Lower leg skin (tissue), 4 donors: ENCODE measurements around the gene SH3TC2. TPM values are rescaled to one million over a fixed set of nuclear protein-coding genes. Genes with fewer than 3 reads are reported as not detected.

ENCODE experiments used
- DNase-seq, 2 donors: peaks; one replicate each; pipeline ENCODE4 v3.0.0-alpha.2; 2019; ENCODE audit warnings: low spot score in 2 of 2
- H3K4me3 ChIP-seq: fragments of 200-600 bp; sonication (generic); 2 replicates; pipeline ENCODE4 v1.5.1; 2017; ENCODE audit warnings: mild to moderate bottlenecking, low read depth; ENCODE audit not compliant: poor library complexity, severe bottlenecking
- CTCF ChIP-seq, 3 donors: fragments of 450-650 bp; IDR thresholded peaks; one replicate each; pipeline ENCODE4 v1.5.1; 2016; ENCODE audit warnings: antibody characterized with exemption in 3 of 3, mild to moderate bottlenecking in 3 of 3, moderate library complexity in 2 of 3
- POLR2A ChIP-seq, 2 donors: fragments of 450-650 bp; IDR thresholded peaks; one replicate each; pipeline ENCODE4 v1.6.1; 2016 to 2017; ENCODE audit warnings: antibody characterized with exemption in 2 of 2, mild to moderate bottlenecking in 1 of 2, moderate library complexity in 1 of 2
- WGBS, 2 donors: methylation state at CpG; one replicate each; pipeline ENCODE4 v1.1.5; 2018; 5-methylcytosine and 5-hydroxymethylcytosine counted together
- intact Hi-C: fragments of 100-400 bp; cut with DNase I; formaldehyde crosslinking; loops from one replicate; pipeline ENCODE4 v1.15.0; 2023; ENCODE audit warnings: low total_unique reads
- total RNA-seq, 4 donors: library from RNA; depleted of rRNA; stranded (reverse); fragments of >200 nt; gene quantifications; one replicate each; pipeline ENCODE4 v1.1.0, GENCODE V29; 2016

The SH3TC2 gene
- total RNA-seq, 4 donors from 2014 or later, result 0.80 to 3.7 (median 2.0) TPM

DNA sequence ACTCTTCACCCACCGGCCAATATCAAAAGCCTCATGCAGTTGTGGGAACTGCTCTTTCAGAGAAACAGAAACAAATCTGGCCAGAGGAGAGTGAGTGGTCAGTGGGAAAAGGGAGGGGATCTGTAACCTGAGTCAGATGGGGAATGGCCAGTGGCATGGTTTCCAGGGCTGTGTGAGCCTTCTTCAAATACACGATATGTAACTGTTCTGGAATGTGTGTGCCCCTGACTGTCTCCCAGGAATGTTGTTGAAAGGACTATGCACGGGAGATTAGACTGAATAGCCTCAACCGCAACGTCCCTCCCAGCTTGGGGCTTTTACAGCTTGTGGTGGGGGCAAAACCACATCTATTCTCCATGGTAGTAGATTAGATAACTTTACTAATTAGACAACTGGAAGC, 60.8 kb downstream of the SH3TC2 start:
- DNase-seq, result no peak
- H3K4me3 ChIP-seq, result no peak overlapping the region
- TF ChIP-seq POLR2A (IDR thresholded peaks at IDR 0.05), result no peak
- TF ChIP-seq CTCF (IDR thresholded peaks at IDR 0.05), result no peak
- 56 to 71% methylated on average over 5 of the region's 5 CpGs for WGBS, 2 donors
- intact Hi-C loops, result no loop called here

GRCh38 chr5:149001162-149001561, 61.7 kb downstream of the SH3TC2 start:
- H3K4me3 ChIP-seq, result no peak overlapping the region
- no peak for DNase-seq
- TF ChIP-seq POLR2A (IDR thresholded peaks at IDR 0.05), result no peak
- no peak for TF ChIP-seq CTCF (IDR thresholded peaks at IDR 0.05)
- intact Hi-C loops, result no loop called here

DNA sequence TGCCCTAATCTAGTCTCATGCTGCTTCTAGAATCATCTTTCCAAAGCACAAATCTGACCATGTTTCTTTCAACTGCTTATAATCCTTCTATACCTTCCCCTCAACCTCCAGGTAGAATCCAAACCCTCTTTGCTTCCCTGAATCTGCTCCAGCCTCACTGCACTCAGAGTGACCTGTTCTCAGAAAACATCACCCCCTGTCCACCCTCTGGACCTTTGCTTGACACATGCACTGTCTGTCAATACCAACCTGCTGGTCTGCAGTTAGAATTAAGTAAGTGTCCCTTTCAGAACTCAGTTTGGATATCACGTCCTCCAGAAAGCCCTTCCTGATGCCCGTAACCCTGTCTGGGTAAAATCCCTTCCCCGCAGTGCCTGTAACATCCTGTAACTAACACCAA, 63.1 kb downstream of the SH3TC2 start:
- no peak for DNase-seq
- intact Hi-C loops, result loop anchor here (5.0 kb wide), 1 partner anchor 257 kb away; no protein-coding TSS in a partner anchor
- H3K4me3 ChIP-seq, result no peak overlapping the region
- no peak for TF ChIP-seq POLR2A (IDR thresholded peaks at IDR 0.05)
- no peak for TF ChIP-seq CTCF (IDR thresholded peaks at IDR 0.05)
- WGBS, 2 donors, result 85 to 88% methylated on average over 3 of the region's 3 CpGs

GRCh38 chr5:148998174-148998797, 64.6 kb downstream of the SH3TC2 start:
- DNase-seq, result peak in 1 of 2 donors; percentile 68
- TF ChIP-seq CTCF (IDR thresholded peaks at IDR 0.05) (peak in 1 of 3 donors; percentile 39), POLR2A (IDR thresholded peaks at IDR 0.05) (no peak)
- intact Hi-C loops, result loop anchor here (5.0 kb wide), 1 partner anchor 256 kb away; no protein-coding TSS in a partner anchor

GRCh38 chr5:148996270-148996669, 66.6 kb downstream of the SH3TC2 start:
- no peak for DNase-seq
- WGBS, 2 donors, result 39 to 43% methylated on average over 3 of the region's 3 CpGs
- intact Hi-C loops, result loop anchor here (5.0 kb wide), 1 partner anchor 254 kb away; no protein-coding TSS in a partner anchor
- no peak overlapping the region for H3K4me3 ChIP-seq
- TF ChIP-seq CTCF (IDR thresholded peaks at IDR 0.05) (no peak), POLR2A (IDR thresholded peaks at IDR 0.05) (no peak)

More at GRCh38 chr5:148998174-148998797, 64.6 kb downstream of the SH3TC2 start:
- 54 to 56% methylated on average over 6 of the region's 6 CpGs for WGBS, 2 donors
- H3K4me3 ChIP-seq, result no peak overlapping the region

DNA sequence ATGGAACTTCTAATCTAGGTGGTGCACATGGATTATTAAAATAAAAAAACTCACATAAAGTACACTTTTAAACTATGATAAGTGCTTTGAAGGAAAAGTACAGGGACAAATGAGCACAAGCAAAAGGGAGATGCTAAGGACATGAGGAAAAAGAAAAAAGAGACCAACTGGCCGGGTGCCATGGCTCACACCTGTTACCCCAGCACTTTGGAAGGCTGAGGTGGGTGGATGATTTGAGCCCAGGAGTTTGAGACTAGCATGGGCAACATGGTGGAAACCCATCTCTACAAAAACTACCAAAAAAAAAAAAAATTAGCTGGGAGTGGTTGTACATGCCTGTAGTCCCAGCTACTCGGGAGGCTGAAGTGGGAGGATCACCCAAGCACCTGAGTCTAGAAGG, 67.1 kb downstream of the SH3TC2 start:
- intact Hi-C loops, result loop anchor here (5.0 kb wide), 1 partner anchor 253 kb away; no protein-coding TSS in a partner anchor
- DNase-seq, result no peak
- TF ChIP-seq POLR2A (IDR thresholded peaks at IDR 0.05) (no peak), CTCF (IDR thresholded peaks at IDR 0.05) (no peak)
- H3K4me3 ChIP-seq, result no peak overlapping the region
- WGBS, 2 donors, result 65 to 68% methylated on average over 2 of the region's 2 CpGs
